ENCODE results near the gene PPP2R1A.
"Not testable (repeated sequence)": the region's sequence is repeated elsewhere in the genome, so short reads cannot be mapped to it uniquely, and the experiment has no call there.

PPP2R1A gene

DNA sequence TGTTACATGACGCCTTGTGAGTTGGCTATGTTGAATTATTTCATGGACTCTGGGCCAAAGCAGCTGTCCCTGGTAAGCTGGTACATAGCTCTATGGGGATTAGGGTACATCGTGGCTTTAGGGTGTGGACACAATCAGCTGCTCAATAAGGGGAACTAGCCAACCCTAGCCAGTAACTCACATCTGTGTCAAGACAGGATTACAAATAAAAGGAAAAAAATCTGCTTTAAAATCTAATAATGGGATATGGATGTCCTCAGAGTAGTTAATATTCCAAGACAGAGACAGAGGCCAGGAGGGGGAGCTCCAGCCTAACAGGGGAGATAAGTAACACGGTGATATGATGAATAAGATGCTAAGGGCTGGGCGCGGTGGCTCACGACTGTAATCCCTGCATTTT lies 58.4 kb downstream of the PPP2R1A start:
- DNase-seq: peak; percentile 15 to 47 (median 27)

DNA sequence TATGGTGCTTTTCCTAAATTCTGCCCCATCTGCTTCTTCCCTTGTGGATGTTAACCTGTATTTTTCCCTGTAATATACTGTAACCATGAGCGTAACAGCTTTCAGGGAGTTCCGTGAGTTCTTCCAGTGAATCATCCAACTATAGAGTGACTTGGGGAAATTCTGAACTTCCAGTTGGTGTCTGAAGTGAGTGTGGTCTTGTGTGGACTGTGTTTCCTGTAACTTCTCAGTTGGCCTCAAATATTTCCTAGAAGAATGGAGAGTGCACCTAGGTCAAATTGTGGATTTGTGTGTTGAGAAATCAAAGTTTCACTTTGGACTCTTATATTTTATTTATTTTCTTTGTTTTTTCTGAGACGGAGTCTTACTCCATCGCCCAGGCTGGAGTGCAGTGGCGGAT lies 68.6 kb downstream of the PPP2R1A start:
- no peak for DNase-seq

DNA sequence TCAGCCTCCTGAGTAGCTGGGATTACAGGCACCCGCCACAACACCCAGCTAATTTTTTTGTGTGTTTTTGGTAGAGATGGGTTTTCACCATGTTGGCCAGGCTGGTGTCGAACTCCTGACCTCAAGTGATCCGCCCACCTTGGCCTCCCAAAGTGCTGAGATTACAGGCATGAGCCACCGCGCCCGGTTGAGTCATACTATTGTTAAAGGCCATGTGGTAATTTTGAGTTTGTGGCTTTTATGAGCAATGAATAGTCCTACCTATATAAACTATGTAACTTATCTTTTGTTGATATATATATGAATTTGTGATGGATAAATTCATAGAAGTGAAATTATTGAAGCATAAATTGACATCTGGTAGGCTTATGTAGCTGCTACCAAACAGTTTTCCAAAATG lies 75.7 kb downstream of the PPP2R1A start:
- DNase-seq: not testable (repeated sequence)

DNA sequence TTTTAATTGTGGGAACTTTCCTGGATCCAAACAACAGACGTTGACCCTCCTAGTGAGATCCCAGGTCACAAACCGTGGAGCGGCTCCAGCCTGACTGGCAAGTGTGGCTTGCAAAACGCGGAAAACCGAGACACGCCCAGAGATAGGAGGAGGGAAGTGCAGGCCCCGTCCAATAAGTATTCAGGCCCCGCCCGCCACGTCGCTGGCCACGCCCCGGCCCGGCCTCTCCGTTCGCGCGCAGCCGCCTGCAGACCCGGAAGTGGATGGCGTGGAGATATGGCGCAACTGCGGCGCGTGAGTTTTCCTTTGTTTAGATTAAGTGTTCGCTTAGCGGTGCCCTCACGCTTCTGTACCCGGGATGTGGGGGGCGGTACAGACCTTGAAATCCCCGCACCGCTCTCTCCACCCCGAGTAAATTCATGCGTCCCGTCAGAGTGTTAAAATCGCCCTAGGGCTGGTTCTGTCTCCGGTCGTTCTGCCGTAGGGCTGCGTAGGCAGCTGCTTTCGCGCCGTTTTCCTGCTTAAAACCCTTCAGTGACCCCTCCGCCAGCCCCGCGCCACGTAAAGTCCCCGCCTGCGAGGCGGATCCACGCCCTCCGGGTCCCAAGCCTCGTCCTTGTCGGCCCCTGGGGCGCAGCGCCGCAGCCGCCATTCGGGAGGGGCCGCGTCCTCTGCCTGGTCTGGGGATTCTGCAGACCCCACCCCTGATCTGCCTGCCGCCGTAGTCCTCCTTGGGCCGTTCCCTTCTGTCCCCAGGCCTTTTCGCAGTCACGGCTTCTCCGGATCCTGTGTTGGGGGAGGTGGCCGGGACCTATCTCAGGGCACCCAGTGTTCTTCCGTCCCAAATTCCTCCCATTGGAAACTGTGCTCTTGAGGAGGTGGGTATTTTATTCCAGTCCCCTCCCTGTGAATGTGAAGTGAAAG lies 79.7 kb downstream of the PPP2R1A start, which contains the start of gene ZNF766:
TSS of gene ZNF766 (plus strand) at position 250 of the 924 bp plus-strand sequence. CDS start at position 277, 27 bp downstream.
- peak; percentile 91 to 98 (median 94) for DNase-seq

DNA sequence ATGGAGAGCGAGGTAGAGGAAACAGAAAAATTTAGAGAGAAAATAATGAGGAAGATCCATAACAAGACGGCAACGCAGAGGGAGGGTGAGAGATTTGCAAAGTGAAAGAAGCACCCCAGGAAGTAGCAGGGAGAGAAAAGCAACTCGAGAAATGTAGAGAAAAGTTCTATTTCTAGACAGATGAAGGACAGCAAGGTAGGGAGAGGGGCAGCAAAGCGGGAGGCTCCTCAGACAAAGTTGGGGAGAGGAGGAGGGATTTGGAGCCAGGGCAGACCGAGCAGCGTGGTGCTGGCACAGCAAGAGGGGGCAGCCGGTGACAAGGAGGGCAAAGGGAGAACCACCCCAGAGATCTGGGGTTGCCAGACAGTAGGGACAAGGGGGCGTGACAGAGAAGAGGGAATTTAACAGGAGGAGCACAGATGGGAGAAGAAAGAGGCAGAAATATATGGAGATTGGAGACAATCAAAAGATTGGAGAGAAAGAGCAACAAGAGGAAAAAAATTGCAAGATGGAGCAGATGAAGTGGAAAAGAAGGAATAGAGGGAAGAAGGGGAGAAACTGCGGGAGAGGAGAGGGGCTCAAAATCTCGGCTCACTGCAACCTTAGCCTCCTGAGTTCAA lies 80.5 kb downstream of the PPP2R1A start:
- peak in 1 of 4 experiments; percentile 3 for DNase-seq

DNA sequence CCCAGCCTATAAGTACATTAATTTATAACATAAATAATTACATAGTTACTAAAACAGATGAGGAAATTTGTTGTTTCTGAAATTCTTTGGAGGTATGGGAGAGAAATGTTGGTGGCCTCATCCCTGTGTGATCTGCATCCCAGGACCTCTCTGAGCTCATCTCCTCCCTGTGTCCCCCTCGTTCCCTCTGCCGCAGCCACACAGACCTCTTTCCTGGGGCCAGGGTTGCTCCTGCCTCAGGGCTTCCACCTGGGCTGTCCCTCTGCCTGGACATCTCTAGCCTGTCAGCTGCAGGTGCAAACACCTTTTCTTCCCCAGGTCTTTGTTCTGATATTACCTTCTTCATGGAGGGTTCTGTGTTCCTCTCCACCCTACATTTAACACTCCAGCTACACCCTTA lies 83.4 kb downstream of the PPP2R1A start:
- DNase-seq: no peak

DNA sequence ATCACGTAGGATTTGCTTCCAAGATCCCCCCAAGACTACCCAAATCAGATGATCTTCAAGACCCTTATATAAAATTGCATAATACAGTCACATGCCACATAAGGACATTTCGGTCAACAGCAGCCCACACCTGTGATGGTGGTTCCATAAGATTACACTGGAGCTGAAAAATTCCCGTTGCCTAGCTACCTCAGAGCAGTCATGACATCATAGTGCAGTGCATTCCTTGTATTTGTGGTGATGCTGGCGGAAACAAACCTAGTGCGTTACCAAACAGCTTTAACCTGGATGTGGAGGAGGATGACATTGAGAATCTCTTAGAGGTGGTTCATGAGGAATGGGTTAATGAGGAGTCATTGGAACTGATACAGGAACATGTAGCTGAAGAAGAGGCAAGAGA lies 84.3 kb downstream of the PPP2R1A start:
- no peak for DNase-seq

DNA sequence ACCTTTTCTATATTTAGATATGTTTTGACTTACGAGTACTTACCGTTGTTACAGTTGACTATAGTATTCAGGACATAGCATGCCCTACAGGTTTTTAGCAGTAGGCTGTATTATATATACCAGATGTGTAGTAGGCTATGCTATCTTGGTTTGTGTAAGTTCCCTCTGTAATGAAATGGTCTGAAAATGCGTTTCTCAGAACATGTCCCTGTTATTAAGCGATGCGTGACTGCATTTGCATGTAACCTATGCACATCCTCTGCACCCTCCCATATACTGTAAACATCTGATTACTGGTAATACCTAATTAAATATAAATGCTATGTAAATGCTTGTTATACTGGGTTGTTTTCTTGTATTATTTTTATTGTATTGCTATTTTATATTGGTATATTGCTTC lies 86.1 kb downstream of the PPP2R1A start:
- no peak for DNase-seq

DNA sequence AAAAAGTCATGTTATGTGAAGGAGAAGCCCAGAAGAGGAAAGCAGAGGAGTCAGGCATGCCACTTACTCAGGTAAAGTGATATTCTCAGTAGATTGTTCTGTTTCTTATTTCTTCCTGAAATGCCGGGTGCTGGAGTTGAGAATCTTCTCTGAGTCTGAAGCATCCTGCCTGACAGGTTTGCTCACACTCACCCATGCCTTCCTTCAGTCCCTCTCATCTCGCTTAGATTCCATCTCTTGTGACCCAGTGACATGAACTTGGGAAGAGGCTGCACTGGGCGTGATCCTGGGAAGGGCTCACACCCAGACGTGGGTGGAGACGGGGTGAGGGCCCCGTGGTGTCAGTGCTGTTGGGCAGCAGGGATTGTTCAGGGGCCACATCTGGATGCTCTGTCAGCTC lies 87.6 kb downstream of the PPP2R1A start:
- DNase-seq: no peak

Data from activated naive CD4-positive, alpha-beta T cell (primary cell).